SJCRH30 (cell line): ENCODE data around the gene ZNF747. TPM values are rescaled to one million over a fixed set of nuclear protein-coding genes. Genes with fewer than 3 reads are reported as not detected.
"Not testable (repeated sequence)": the region's sequence is repeated elsewhere in the genome, so short reads cannot be mapped to it uniquely, and the experiment has no call there.

Source experiments
- DNase-seq, 2 experiments: peaks; one replicate each; pipeline ENCODE4 v3.0.0-alpha.2; 2015 to 2020
- H3K27ac ChIP-seq: fragments of 250-450 bp; sonication (Bioruptor Pico); 2 replicates; pipeline ENCODE4 v1.5.1; 2020; ENCODE audit warnings: mild to moderate bottlenecking, moderate library complexity
- H3K27me3 ChIP-seq: fragments of 250-450 bp; sonication (Bioruptor Pico); 2 replicates; pipeline ENCODE4 v1.5.1; 2020; ENCODE audit warnings: mild to moderate bottlenecking, moderate library complexity
- H3K36me3 ChIP-seq: fragments of 250-450 bp; sonication (Bioruptor Pico); 2 replicates; pipeline ENCODE4 v1.5.1; 2020; ENCODE audit warnings: mild to moderate bottlenecking, moderate library complexity
- H3K4me1 ChIP-seq: fragments of 250-450 bp; sonication (Bioruptor Pico); 2 replicates; pipeline ENCODE4 v1.5.1; 2020; ENCODE audit warnings: mild to moderate bottlenecking, moderate library complexity
- H3K4me3 ChIP-seq: fragments of 250-450 bp; sonication (Bioruptor Pico); 2 replicates; pipeline ENCODE4 v1.5.1; 2020; ENCODE audit warnings: mild to moderate bottlenecking, moderate library complexity
- H3K9me3 ChIP-seq: fragments of 250-450 bp; sonication (Bioruptor Pico); replicated peaks from 2 replicates; pipeline ENCODE4 v1.5.1; 2020; ENCODE audit warnings: mild to moderate bottlenecking, moderate library complexity
- total RNA-seq: library from RNA; depleted of rRNA; stranded (reverse); fragments of >200 nt; shearing (Covaris generic); gene quantifications from 2 replicates; pipeline ENCODE4 v1.2.3, GENCODE V29; 2014

ZNF747 gene
- total RNA-seq, 1 experiment from 2014 or later, result 12.0 TPM

DNA sequence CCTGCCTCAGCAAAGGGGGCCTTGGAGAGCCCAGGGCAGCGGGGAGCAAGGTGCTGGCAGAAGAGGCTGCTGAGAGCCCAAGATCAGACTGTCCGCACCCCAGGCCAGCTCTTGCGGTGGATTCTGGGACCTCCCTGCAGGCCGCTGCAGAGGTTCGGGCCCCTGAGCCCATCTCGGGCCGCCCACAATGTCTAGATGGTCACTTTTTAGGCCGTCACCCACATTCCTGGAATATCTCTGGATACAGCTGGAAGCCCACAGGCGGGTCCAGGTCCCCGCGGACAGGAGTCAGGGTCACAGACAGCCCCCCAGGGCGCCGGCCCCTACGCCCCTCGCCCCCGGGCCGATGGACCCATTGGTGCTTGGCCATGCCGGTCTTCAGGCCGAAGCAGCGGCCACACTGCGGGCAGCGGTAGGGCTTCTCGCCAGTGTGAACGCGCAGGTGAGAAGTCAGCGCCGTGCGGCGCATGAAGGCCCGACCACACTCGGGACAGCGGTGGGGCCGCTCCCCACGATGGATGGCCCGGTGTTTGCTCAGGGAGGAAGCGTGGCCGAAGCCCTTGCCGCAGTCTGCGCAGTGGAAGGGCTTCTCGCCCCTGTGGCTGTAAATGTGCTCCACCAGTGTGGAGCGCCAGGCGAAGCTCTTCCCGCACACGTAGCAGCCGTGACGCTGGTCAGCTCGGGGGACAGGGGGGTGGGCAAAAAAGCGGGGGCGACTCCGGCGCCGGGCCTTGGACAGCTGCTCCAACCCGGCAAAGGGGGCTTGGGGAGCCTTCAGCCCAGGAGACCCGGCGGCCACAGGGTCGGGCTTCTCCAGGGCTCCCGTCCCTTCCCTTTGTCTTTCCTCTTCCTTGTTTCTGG, 2.1 kb downstream of the ZNF747 start:
- H3K36me3 ChIP-seq, result no peaks in the 10 kb centered on the region
- no peaks in the 10 kb centered on the region for H3K27me3 ChIP-seq
- H3K4me1 ChIP-seq, result peaks cover 4% of the 10 kb centered on the region; the same call in 1 of the 2 replicates
- no peak for DNase-seq
- no peak overlapping the region for H3K27ac ChIP-seq
- no peaks in the 10 kb centered on the region for H3K9me3 ChIP-seq
- no peak overlapping the region for H3K4me3 ChIP-seq

- H3K36me3 ChIP-seq, result peaks cover 2% of the 10 kb centered on the region; the same call in 1 of the 2 replicates
- H3K9me3 ChIP-seq, result no peaks in the 10 kb centered on the region
- no peak for DNase-seq
- no peaks in the 10 kb centered on the region for H3K27me3 ChIP-seq
- no peak overlapping the region for H3K27ac ChIP-seq
- H3K4me1 ChIP-seq, result peaks cover 4% of the 10 kb centered on the region; the same call in 1 of the 2 replicates
- H3K4me3 ChIP-seq, result no peak overlapping the region
Observed at GRCh38 chr16:30530163-30531037, 4.3 kb downstream of the ZNF747 start.

GRCh38 chr16:30528799-30529457, 5.7 kb downstream of the ZNF747 start:
- Histone ChIP-seq H3K9me3 (no peaks in the 10 kb centered on the region), H3K27me3 (no peaks in the 10 kb centered on the region), H3K4me3 (no peak overlapping the region), H3K4me1 (peaks cover 4% of the 10 kb centered on the region; the same call in 1 of the 2 replicates), H3K36me3 (peaks cover 7% of the 10 kb centered on the region; the same call in 1 of the 2 replicates), H3K27ac (no peak overlapping the region)
- DNase-seq, result no peak

GRCh38 chr16:30527635-30528178, 7.0 kb downstream of the ZNF747 start:
- Histone ChIP-seq H3K4me1 (peaks cover 4% of the 10 kb centered on the region; the same call in 1 of the 2 replicates), H3K27me3 (no peaks in the 10 kb centered on the region), H3K27ac (peak overlapping the region; percentile 13; the same call in 1 of the 2 replicates), H3K36me3 (peaks cover 7% of the 10 kb centered on the region; the same call in 1 of the 2 replicates), H3K9me3 (no peaks in the 10 kb centered on the region), H3K4me3 (peak overlapping the region; percentile 92)
- DNase-seq, result no peak

- Histone ChIP-seq H3K4me3 (peak overlapping the region; percentile 92), H3K9me3 (no peaks in the 10 kb centered on the region), H3K36me3 (peaks cover 7% of the 10 kb centered on the region; the same call in 1 of the 2 replicates), H3K27ac (peak overlapping the region; percentile 93), H3K4me1 (peaks cover 4% of the 10 kb centered on the region; the same call in 1 of the 2 replicates), H3K27me3 (no peaks in the 10 kb centered on the region)
- DNase-seq, result peak; percentile 99
Observed at GRCh38 chr16:30526823-30527634, 7.6 kb downstream of the ZNF747 start.

- no peaks in the 10 kb centered on the region for H3K9me3 ChIP-seq
- peak within 1 kb of the TSS; percentile 92 for H3K4me3 ChIP-seq
- H3K27ac ChIP-seq, result peak within 1 kb of the TSS; percentile 93
- H3K27me3 ChIP-seq, result no peaks in the 10 kb centered on the region
- DNase-seq, result peak; percentile 50 to 56
- H3K4me1 ChIP-seq, result peaks cover 4% of the 10 kb centered on the region; the same call in 1 of the 2 replicates
- peaks cover 7% of the 10 kb centered on the region; the same call in 1 of the 2 replicates for H3K36me3 ChIP-seq
Observed at GRCh38 chr16:30526137-30526822, 8.4 kb downstream of the ZNF747 start, which contains the start of gene ZNF768. Gene ZNF768, minus strand, starts transcription at chr16:30526566. Its CDS starts 153 bp downstream, at chr16:30526413.

- Histone ChIP-seq H3K36me3 (peaks cover 7% of the 10 kb centered on the region; the same call in 1 of the 2 replicates), H3K4me3 (peak overlapping the region; percentile 92), H3K27me3 (no peaks in the 10 kb centered on the region), H3K9me3 (no peaks in the 10 kb centered on the region), H3K27ac (peak overlapping the region; percentile 23; the same call in 1 of the 2 replicates), H3K4me1 (peaks cover 4% of the 10 kb centered on the region; the same call in 1 of the 2 replicates)
- no peak for DNase-seq
Observed at GRCh38 chr16:30525844-30526136, 8.9 kb downstream of the ZNF747 start.

DNA sequence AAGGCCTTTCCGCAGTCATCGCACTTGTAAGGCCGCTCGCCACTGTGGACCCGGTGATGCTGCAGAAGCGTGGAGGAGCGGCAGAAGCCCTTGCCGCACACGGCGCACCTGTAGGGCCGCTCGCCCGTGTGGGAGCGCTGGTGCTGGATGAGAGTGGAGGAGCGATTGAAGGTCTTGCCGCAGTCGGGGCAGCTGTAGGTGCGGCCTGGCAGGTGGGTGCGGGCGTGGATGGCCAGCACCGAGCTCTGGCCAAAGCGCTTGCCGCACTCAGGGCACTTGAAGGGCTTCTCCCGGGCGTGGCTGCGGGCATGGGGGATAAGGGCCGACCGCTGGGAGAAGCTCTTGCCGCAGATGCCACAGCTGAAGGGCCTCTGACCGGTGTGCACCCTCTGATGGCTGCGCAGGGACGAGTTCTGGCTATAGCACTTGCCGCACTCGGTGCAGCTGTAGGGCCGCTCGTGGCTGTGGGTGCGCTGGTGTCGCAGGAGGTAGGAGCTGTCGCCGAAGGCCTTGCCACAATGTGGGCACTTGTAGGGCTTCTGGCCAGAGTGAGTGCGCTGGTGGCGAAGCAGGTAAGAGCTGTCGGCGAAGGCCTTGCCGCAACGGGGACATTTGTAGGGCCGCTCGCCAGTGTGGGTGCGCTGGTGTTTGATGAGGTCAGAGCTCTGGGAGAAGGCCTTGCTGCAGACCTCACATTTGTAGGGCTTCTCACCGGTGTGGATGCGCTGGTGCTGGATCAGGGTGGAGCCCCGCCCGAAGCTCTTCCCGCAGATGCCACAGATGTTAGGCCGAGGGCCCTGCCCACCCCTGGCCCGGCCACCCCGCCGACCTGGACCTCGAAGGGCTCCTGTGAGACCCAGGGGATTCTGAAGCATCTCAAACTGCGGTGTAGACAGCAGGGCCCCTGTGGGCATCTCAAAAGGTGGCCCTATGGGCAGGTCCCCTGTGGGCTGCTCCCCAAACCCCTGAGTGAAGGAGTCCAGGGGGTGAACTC, 9.8 kb downstream of the ZNF747 start:
- Histone ChIP-seq H3K36me3 (peaks cover 7% of the 10 kb centered on the region; the same call in 1 of the 2 replicates), H3K9me3 (no peaks in the 10 kb centered on the region), H3K4me3 (no peak overlapping the region), H3K27ac (no peak overlapping the region), H3K4me1 (peaks cover 4% of the 10 kb centered on the region; the same call in 1 of the 2 replicates), H3K27me3 (no peaks in the 10 kb centered on the region)
- no peak for DNase-seq

- Histone ChIP-seq H3K4me1 (peaks cover 4% of the 10 kb centered on the region; the same call in 1 of the 2 replicates), H3K9me3 (no peaks in the 10 kb centered on the region), H3K36me3 (peaks cover 7% of the 10 kb centered on the region; the same call in 1 of the 2 replicates), H3K27me3 (no peaks in the 10 kb centered on the region), H3K4me3 (no peak overlapping the region), H3K27ac (no peak overlapping the region)
- DNase-seq, result no peak
Observed at GRCh38 chr16:30523768-30524574, 10.7 kb downstream of the ZNF747 start.

DNA sequence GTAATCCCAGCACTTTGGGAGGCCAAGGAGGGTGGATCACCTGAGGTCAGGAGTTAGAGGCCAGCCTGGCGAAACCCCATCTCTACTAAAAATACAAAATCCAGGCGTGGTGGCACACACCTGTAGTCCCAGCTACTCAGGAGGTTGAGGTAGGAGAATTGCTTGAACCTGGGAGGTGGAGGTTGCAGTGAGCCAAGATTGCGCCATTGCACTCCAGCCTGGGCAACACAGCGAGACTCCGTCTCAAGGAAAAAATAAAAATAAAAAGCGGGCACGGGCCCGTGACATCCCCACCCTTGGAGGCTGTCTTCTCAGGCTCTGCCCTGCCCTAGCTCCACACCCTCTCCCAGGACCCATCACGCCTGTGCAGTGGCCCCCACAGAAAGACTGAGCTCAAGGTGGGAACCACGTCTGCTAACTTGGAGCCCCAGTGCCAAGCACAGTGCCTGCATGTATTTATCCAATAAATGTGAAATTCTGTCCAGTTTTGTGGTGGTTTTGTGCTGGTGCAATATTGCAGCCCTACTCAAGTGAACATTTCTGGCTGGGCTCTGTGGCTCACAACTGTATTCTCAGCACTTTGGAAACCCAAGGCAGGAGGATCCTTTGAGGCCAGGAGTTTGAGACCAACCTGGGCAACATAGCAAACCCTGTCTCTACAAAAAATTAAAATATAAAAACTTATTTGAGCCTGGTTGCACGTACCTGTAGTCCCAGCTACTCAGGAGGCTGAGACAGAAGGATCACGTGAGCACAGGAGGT, 11.8 kb downstream of the ZNF747 start:
- not testable (repeated sequence) for H3K9me3 ChIP-seq, H3K27me3 ChIP-seq, H3K4me3 ChIP-seq, H3K27ac ChIP-seq, H3K36me3 ChIP-seq, DNase-seq, H3K4me1 ChIP-seq
